ENCODE results near the gene CCDC77. TPM values are rescaled to one million over a fixed set of nuclear protein-coding genes. Genes with fewer than 3 reads are reported as not detected.
"Not testable (repeated sequence)": the region's sequence is repeated elsewhere in the genome, so short reads cannot be mapped to it uniquely, and the experiment has no call there.

Gene CCDC77
- polyA plus RNA-seq (2011; rRNA removed) (5.6 and 7.3 TPM in 2 replicates), polyA minus RNA-seq (2011; rRNA and poly(A)+ RNA removed) (5.9 and 6.3 TPM in 2 replicates)

DNA sequence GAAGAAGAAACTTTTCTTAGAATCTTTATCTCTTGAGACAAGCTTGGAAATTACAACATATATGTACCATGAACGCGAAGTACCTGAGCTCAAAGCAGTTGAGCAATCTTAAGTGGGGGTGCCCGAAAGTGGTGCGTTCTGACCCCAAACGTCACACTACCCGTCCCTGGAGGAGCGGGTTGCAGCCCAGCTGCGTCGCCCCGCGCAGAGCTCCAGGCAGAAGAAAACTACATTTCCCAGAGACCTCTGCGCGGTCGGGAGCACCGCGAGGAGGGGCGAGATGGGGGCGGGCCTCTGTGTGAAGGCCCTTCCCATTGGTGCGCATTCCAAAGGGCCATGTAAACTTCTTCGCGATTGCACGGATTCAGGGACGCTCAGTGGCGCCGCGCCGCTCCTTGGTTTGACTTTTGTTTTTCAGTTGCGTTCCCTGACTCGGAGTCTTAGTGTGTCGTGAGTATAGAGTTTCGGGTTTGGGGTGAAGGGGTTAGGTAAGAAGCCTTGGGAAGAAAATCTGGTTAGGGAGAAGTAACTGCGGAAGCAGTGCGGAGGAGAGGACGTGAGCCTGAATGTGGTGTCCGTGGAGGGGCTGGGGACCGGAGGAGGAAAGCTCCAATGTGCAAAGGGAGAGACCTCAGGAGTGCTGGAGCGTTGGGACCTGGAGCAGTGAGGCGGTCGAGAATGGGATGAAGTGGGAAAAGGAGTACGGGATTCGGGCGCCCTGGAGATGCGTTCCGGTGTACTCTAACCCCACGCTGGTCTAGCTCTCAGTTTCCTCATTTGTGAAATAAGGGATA, at the start of gene CCDC77:
CCDC77 (plus strand) TSS at position 410 of the 794 bp plus-strand sequence. CDS start 7,740 bp downstream, outside the sequence.
- ChIA-PET POLR2A (interaction anchor here (0.5 to 1.8 kb wide), 2 partner anchors 12 to 61 kb away, joined by 9 to 16 read pairs; partner anchors contain the start of gene KDM5A), CTCF (interaction anchor here (0.5 to 2.1 kb wide), 10 partner anchors 8 to 349 kb away, joined by 3 to 11 read pairs (median 4); no protein-coding TSS in a partner anchor)
- no peaks in the 10 kb centered on the region for H3K9me3 ChIP-seq (ENCODE audit: control insufficient read depth, insufficient read depth, low read length)
- H3K4me3 ChIP-seq (ENCODE audit: low read depth, low read length) = peak within 1 kb of the TSS; percentile 87
- DNase-seq (ENCODE audit: low read depth, low spot score) = peak; percentile 70
- no peaks in the 10 kb centered on the region for H3K27me3 ChIP-seq (ENCODE audit: control insufficient read depth, insufficient read depth, low read length)
- H3K27ac ChIP-seq (ENCODE audit: low read depth, low read length) = peak within 1 kb of the TSS; percentile 57
- peak; percentile 35 for TF ChIP-seq CTCF (IDR thresholded peaks at IDR 0.05; ENCODE audit: low read depth, low read length)

DNA sequence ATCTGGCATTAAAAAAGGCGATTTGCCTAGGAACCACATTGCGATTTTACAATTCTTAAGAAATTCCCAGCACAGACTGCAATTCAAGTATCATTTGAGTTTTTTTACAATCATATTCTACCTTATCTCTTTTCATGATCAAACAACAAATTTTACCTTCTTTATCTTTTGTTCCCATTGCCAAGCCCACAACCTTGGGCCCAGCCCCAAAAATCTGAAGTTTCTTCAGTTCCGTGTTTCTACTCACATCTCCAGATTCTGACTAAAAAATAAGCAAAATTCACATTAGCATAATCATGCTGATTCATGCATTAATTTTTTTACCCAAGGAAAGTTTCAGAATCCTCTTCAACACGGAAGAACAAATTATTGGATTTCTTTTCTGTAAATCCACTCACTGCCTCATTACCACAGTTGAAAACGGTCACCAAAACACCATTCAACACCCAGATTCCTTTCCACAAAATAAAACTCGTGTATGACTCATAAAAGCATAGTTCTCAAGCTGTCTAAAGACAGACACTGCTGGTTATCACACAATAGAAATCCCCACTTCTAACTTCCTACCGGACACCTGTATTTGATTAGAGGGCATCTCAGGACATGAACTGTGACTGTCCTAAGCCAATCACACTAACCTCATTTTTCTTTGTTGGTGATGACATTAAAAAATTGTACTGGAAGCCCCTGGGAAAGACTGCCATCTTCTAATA, 45.0 kb upstream of the CCDC77 start:
- H3K4me3 ChIP-seq (ENCODE audit: low read depth, low read length) = no peak overlapping the region
- H3K27me3 ChIP-seq (ENCODE audit: control insufficient read depth, insufficient read depth, low read length) = no peaks in the 10 kb centered on the region
- ChIA-PET CTCF (interaction anchor here (0.5 kb wide), 1 partner anchor 17 kb away, joined by 3 read pairs; no protein-coding TSS in a partner anchor), POLR2A (no interaction called here)
- H3K9me3 ChIP-seq (ENCODE audit: control insufficient read depth, insufficient read depth, low read length) = peaks cover 8% of the 10 kb centered on the region
- DNase-seq (ENCODE audit: low read depth, low spot score) = no peak
- no peak overlapping the region for H3K27ac ChIP-seq (ENCODE audit: low read depth, low read length)
- TF ChIP-seq CTCF (IDR thresholded peaks at IDR 0.05; ENCODE audit: low read depth, low read length) = no peak

DNA sequence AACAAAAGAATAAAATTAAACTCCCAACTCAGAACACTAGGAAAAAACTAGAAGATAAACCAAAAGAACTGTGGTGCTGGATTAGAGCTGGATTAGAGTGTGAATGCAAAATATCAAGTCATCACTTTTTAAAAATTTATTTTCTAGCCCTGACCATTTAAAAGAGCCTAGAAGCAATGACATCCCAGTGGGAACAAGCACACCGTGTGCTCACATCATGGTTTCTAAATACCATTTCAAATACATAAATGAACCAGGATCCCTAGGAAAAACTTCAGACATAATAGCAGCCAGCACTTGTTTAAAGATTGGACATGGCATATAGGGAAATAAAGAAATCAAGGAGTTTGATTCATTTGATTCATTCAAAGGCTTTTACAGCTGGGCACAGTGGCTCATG, 42.4 kb upstream of the CCDC77 start:
- Histone ChIP-seq H3K4me3 (ENCODE audit: low read depth, low read length) (no peak overlapping the region), H3K9me3 (ENCODE audit: control insufficient read depth, insufficient read depth, low read length) (peaks cover 8% of the 10 kb centered on the region), H3K27ac (ENCODE audit: low read depth, low read length) (no peak overlapping the region), H3K27me3 (ENCODE audit: control insufficient read depth, insufficient read depth, low read length) (no peaks in the 10 kb centered on the region)
- ChIA-PET CTCF (no interaction called here), POLR2A (no interaction called here)
- no peak for TF ChIP-seq CTCF (IDR thresholded peaks at IDR 0.05; ENCODE audit: low read depth, low read length)
- DNase-seq (ENCODE audit: low read depth, low spot score) = no peak

DNA sequence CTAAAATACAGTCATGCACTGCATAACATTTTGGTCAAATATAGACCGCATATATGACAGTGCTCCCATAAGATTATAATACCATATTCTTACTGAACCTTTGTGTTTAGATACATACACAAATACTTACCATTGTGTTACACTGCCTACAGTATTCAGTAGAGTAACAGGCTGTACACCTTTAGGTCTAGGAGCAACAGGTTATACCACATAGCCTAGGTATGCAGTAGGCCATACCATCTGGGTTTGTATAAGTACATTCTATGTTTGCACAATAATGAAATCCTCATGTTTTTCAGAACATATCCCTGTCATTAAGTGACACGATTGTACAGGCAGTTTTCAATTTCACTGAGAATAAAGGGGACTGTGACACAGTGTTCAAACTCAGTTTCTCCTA, 34.6 kb upstream of the CCDC77 start:
- Histone ChIP-seq H3K9me3 (ENCODE audit: control insufficient read depth, insufficient read depth, low read length) (peaks cover 6% of the 10 kb centered on the region), H3K27ac (ENCODE audit: low read depth, low read length) (no peak overlapping the region), H3K4me3 (ENCODE audit: low read depth, low read length) (no peak overlapping the region), H3K27me3 (ENCODE audit: control insufficient read depth, insufficient read depth, low read length) (no peaks in the 10 kb centered on the region)
- ChIA-PET CTCF (no interaction called here), POLR2A (no interaction called here)
- DNase-seq (ENCODE audit: low read depth, low spot score) = no peak
- no peak for TF ChIP-seq CTCF (IDR thresholded peaks at IDR 0.05; ENCODE audit: low read depth, low read length)

GRCh38 chr12:367972-368371, 33.5 kb upstream of the CCDC77 start:
- TF ChIP-seq CTCF (IDR thresholded peaks at IDR 0.05; ENCODE audit: low read depth, low read length) = no peak
- ChIA-PET CTCF (no interaction called here), POLR2A (no interaction called here)
- Histone ChIP-seq H3K27ac (ENCODE audit: low read depth, low read length) (no peak overlapping the region), H3K9me3 (ENCODE audit: control insufficient read depth, insufficient read depth, low read length) (peaks cover 6% of the 10 kb centered on the region), H3K4me3 (ENCODE audit: low read depth, low read length) (no peak overlapping the region), H3K27me3 (ENCODE audit: control insufficient read depth, insufficient read depth, low read length) (no peaks in the 10 kb centered on the region)
- no peak for DNase-seq (ENCODE audit: low read depth, low spot score)

DNA sequence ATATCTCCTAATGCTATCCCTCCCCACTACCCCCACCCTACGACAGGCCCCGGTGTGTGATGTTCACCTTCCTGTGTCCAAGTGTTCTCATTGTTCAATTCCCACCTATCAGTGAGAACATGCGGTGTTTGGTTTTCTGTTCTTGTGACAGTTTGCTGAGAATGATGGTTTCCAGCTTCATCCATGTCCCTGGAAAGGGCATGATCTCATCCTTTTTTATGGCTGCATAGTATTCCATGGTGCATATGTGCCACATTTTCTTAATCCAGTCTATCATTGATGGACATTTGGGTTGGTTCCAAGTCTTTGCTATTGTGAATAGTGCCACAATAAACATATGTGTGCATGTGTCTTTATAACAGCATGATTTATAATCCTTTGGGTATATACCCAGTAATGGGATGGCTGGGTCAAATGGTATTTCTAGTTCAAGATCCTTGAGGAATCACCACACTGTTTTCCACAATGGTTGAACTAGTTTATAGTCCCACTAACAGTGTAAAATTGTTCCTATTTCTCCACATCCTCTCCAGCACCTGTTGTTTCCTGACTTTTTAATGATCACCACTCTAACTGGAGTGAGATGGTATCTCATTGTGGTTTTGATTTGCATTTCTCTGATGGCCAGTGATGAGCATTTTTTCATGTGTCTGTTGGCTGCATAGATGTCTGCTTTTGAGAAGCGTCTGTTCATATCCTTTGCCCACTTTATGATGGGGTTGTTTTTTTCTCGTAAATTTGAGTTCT, 30.5 kb upstream of the CCDC77 start:
- H3K27me3 ChIP-seq (ENCODE audit: control insufficient read depth, insufficient read depth, low read length); POLR2A ChIA-PET; DNase-seq (ENCODE audit: low read depth, low spot score); H3K9me3 ChIP-seq (ENCODE audit: control insufficient read depth, insufficient read depth, low read length); CTCF ChIA-PET; H3K4me3 ChIP-seq (ENCODE audit: low read depth, low read length); H3K27ac ChIP-seq (ENCODE audit: low read depth, low read length): not testable (repeated sequence)

Data from AG04450 (cell line).